H9 (cell line): Measurements from ENCODE around the gene SPDEF. TPM values are rescaled to one million over a fixed set of nuclear protein-coding genes. Genes with fewer than 3 reads are reported as not detected.

Source experiments
- DNase-seq: peaks from one replicate; pipeline ENCODE4 v3.0.0-alpha.2; 2017
- H2AFZ ChIP-seq: one replicate; pipeline ENCODE4 v1.6.1; 2013; ENCODE audit warnings: mild to moderate bottlenecking, low read length, control low read depth, moderate library complexity
- H2AK5ac ChIP-seq: 2 replicates; pipeline ENCODE4 v1.6.1; 2013; ENCODE audit warnings: low read length, control low read depth, mixed read lengths; ENCODE audit not compliant: insufficient read length
- H2BK120ac ChIP-seq: one replicate; pipeline ENCODE4 v1.6.1; 2013; ENCODE audit warnings: low read depth, mild to moderate bottlenecking, low read length, control low read depth, inconsistent platforms; ENCODE audit not compliant: poor library complexity, severe bottlenecking
- H2BK12ac ChIP-seq: 2 replicates; pipeline ENCODE4 v1.6.1; 2013; ENCODE audit warnings: low read length, control low read depth, mixed read lengths, low read depth; ENCODE audit not compliant: insufficient read length
- H2BK15ac ChIP-seq: 2 replicates; pipeline ENCODE4 v1.6.1; 2013; ENCODE audit warnings: low read depth, low read length, control low read depth
- H2BK20ac ChIP-seq: one replicate; pipeline ENCODE4 v1.6.1; 2013; ENCODE audit warnings: low read depth, mild to moderate bottlenecking, low read length, control low read depth, inconsistent platforms; ENCODE audit not compliant: poor library complexity, severe bottlenecking
- H2BK5ac ChIP-seq: 2 replicates; pipeline ENCODE4 v1.6.1; 2013; ENCODE audit warnings: low read length, control low read depth, mixed read lengths; ENCODE audit not compliant: insufficient read length
- H3K14ac ChIP-seq: 2 replicates; pipeline ENCODE4 v1.6.1; 2013; ENCODE audit warnings: low read length, control low read depth; ENCODE audit not compliant: insufficient read depth
- H3K18ac ChIP-seq: 2 replicates; pipeline ENCODE4 v1.6.1; 2013; ENCODE audit warnings: low read depth, mild to moderate bottlenecking, mixed read lengths, low read length, control low read depth; ENCODE audit not compliant: insufficient read length
- H3K23ac ChIP-seq: 2 replicates; pipeline ENCODE4 v1.6.1; 2013; ENCODE audit warnings: low read length, control low read depth, mixed read lengths, low read depth; ENCODE audit not compliant: insufficient read length
- H3K23me2 ChIP-seq: 2 replicates; pipeline ENCODE4 v1.6.1; 2013; ENCODE audit warnings: low read depth, mild to moderate bottlenecking, mixed read lengths, low read length, control low read depth; ENCODE audit not compliant: insufficient read length, poor library complexity, severe bottlenecking
- H3K27ac ChIP-seq: 2 replicates; pipeline ENCODE4 v1.5.1; 2013; ENCODE audit warnings: low read length, control low read depth, mixed read lengths, low read depth; ENCODE audit not compliant: insufficient read length
- H3K27me3 ChIP-seq: 2 replicates; pipeline ENCODE4 v1.6.1; 2013; ENCODE audit warnings: low read length, control low read depth, inconsistent platforms; ENCODE audit not compliant: insufficient read depth
- H3K4ac ChIP-seq: 2 replicates; pipeline ENCODE4 v1.6.1; 2013; ENCODE audit warnings: low read depth, mild to moderate bottlenecking, control low read depth, inconsistent platforms, low read length, moderate library complexity
- H3K4me1 ChIP-seq: 2 replicates; pipeline ENCODE4 v1.6.1; 2013; ENCODE audit warnings: low read length, control low read depth, inconsistent platforms; ENCODE audit not compliant: insufficient read depth
- H3K4me2 ChIP-seq: 2 replicates; pipeline ENCODE4 v1.6.1; 2013; ENCODE audit warnings: low read length, control low read depth, mixed read lengths; ENCODE audit not compliant: insufficient read length, insufficient read depth
- H3K56ac ChIP-seq: 2 replicates; pipeline ENCODE4 v1.6.1; 2013; ENCODE audit warnings: low read depth, mild to moderate bottlenecking, mixed read lengths, low read length, control low read depth; ENCODE audit not compliant: insufficient read length
- H3K79me1 ChIP-seq: 2 replicates; pipeline ENCODE4 v1.6.1; 2013; ENCODE audit warnings: low read depth, mild to moderate bottlenecking, moderate library complexity, low read length, control low read depth, inconsistent platforms; ENCODE audit not compliant: insufficient read depth, poor library complexity, severe bottlenecking
- H3K79me2 ChIP-seq: 2 replicates; pipeline ENCODE4 v1.6.1; 2013; ENCODE audit warnings: low read length, control low read depth, inconsistent platforms; ENCODE audit not compliant: insufficient read depth
- H3K9ac ChIP-seq: 2 replicates; pipeline ENCODE4 v1.6.1; 2013; ENCODE audit warnings: low read length, control low read depth, mixed read lengths; ENCODE audit not compliant: insufficient read length; ENCODE audit errors: extremely low read depth
- H3K9me3 ChIP-seq: one replicate; pipeline ENCODE4 v1.6.1; 2013; ENCODE audit warnings: low read depth, low read length, inconsistent platforms; ENCODE audit not compliant: control insufficient read depth
- H3T11ph ChIP-seq: one replicate; pipeline ENCODE4 v1.6.1; 2013; ENCODE audit warnings: mild to moderate bottlenecking, low read length, control low read depth, inconsistent platforms
- H4K20me1 ChIP-seq: one replicate; pipeline ENCODE4 v1.6.1; 2013; ENCODE audit not compliant: control insufficient read depth, insufficient read length, insufficient read depth
- H4K5ac ChIP-seq: 2 replicates; pipeline ENCODE4 v1.6.1; 2013; ENCODE audit warnings: low read depth, mild to moderate bottlenecking, mixed read lengths, low read length, control low read depth; ENCODE audit not compliant: insufficient read length
- H4K8ac ChIP-seq: replicated peaks from 2 replicates; pipeline ENCODE4 v1.6.1; 2013; ENCODE audit warnings: low read length, control low read depth, mixed read lengths, low read depth; ENCODE audit not compliant: insufficient read length
- H4K91ac ChIP-seq: 2 replicates; pipeline ENCODE4 v1.6.1; 2013; ENCODE audit warnings: low read depth, mild to moderate bottlenecking, moderate library complexity, mixed read lengths, low read length, control low read depth; ENCODE audit not compliant: insufficient read length
- H3K27ac Mint-ChIP-seq, 3 experiments: 2 replicates in 2 of 3; 3 replicates in 1 of 3; pipeline ENCODE4 v1.8.0; 2020 to 2021; ENCODE audit warnings: mixed read lengths in 3 of 3, mild to moderate bottlenecking in 1 of 3, moderate library complexity in 1 of 3
- H3K27me3 Mint-ChIP-seq: 2 replicates; pipeline ENCODE4 v1.8.0; 2021; ENCODE audit warnings: low read depth, mild to moderate bottlenecking, moderate library complexity, mixed read lengths
- H3K36me3 Mint-ChIP-seq, 3 experiments: 2 replicates in 2 of 3; 3 replicates in 1 of 3; pipeline ENCODE4 v1.8.0; 2020 to 2021; ENCODE audit warnings: low read depth in 3 of 3, mixed read lengths in 3 of 3; ENCODE audit not compliant: insufficient read depth in 1 of 3
- H3K4me1 Mint-ChIP-seq, 2 experiments: 2 replicates each; pipeline ENCODE4 v1.8.0; 2020; ENCODE audit warnings: mixed read lengths in 2 of 2
- H3K4me3 Mint-ChIP-seq, 2 experiments: 2 replicates in 1 of 2; 3 replicates in 1 of 2; pipeline ENCODE4 v1.8.0; 2020 to 2021; ENCODE audit warnings: mild to moderate bottlenecking in 2 of 2, mixed read lengths in 2 of 2, moderate library complexity in 1 of 2
- H3K9me3 Mint-ChIP-seq, 2 experiments: 2 replicates in 1 of 2; 3 replicates in 1 of 2; pipeline ENCODE4 v1.8.0; 2020; ENCODE audit warnings: mild to moderate bottlenecking in 2 of 2, mixed read lengths in 2 of 2, moderate library complexity in 1 of 2
- CTCF ChIP-seq: fragments of 200-600 bp; sonication (generic); conservative IDR thresholded peaks from 3 replicates; pipeline ENCODE4 v1.8.0; 2021; ENCODE audit warnings: antibody characterized with exemption, mild to moderate bottlenecking
- WGBS: extraction: QIAGEN DNeasy Blood & Tissue Kit; methylation state at CpG from one replicate; pipeline ENCODE4 v1.1.7; 2013; ENCODE audit warnings: missing lambda C conversion rate, low lambda C conversion rate, mixed read lengths; ENCODE audit not compliant: insufficient read length; ENCODE audit errors: extremely low coverage; 5-methylcytosine and 5-hydroxymethylcytosine counted together
- total RNA-seq: library from RNA; stranded (reverse); gene quantifications from 2 replicates; pipeline ENCODE4 v1.2.1, GENCODE V29; 2021

Gene SPDEF
- total RNA-seq, 1 experiment from 2014 or later, result 0.15 TPM

DNA sequence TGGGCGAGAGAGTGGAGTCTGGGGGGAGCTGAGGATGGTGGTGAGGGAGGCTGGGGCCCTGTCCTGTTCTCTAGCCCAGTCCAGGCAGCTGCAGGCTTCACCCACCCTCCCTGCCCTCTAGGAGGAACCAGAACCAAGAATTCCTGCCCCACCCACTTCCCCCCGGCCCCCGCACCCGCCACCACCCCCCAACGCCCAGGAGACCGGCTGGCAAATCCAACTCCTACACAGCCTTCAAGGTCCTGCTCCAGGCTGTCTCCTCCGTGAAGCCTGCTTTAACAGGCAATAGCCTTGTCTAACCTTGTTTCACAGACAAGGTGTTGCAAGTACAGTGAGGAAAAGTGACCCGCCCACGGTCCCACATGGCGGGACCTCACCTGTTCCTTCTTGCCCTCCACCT lies 2.4 kb downstream of the SPDEF start:
- Histone ChIP-seq H3K56ac (no peak overlapping the region), H3K18ac (no peak overlapping the region), H3K27ac (no peak overlapping the region), H2BK5ac (no peak overlapping the region), H2BK20ac (no peak overlapping the region), H3T11ph (no peak overlapping the region), H4K91ac (no peak overlapping the region), H4K5ac (no peak overlapping the region), H3K27me3 (no peaks in the 10 kb centered on the region), H3K9me3 (no peaks in the 10 kb centered on the region), H2BK15ac (no peak overlapping the region), H3K23me2 (no peaks in the 10 kb centered on the region), H3K4me2 (no peak overlapping the region), H4K8ac (no peak overlapping the region), H3K79me2 (no peaks in the 10 kb centered on the region), H4K20me1 (no peaks in the 10 kb centered on the region), H2AK5ac (no peak overlapping the region), H2BK120ac (no peak overlapping the region), H3K14ac (no peak overlapping the region), H2BK12ac (no peak overlapping the region), H3K9ac (no peak overlapping the region), H3K4ac (no peak overlapping the region), H2AFZ (no peak overlapping the region), H3K4me1 (no peaks in the 10 kb centered on the region), H3K79me1 (no peaks in the 10 kb centered on the region), H3K23ac (no peak overlapping the region)
- peaks cover 10 to 26% of the 10 kb centered on the region in 2 experiments for H3K4me1 Mint-ChIP-seq
- 0 out of 7 replicates have a peak overlapping the region, but pooled peaks of 1 of the 3 experiments have one; percentile 5 for H3K27ac Mint-ChIP-seq
- H3K9me3 Mint-ChIP-seq, result no peaks in the 10 kb centered on the region; a peak in 1 of 5 replicates
- no peak for TF ChIP-seq CTCF
- DNase-seq, result no peak
- no peaks in the 10 kb centered on the region for H3K36me3 Mint-ChIP-seq
- peaks cover 1% of the 10 kb centered on the region for H3K27me3 Mint-ChIP-seq
- no CpG with 5 or more reads among the region's 10 CpGs for WGBS
- no peak overlapping the region for H3K4me3 Mint-ChIP-seq
